ENCODE measurements around the gene ACP1.

Gene ACP1

DNA sequence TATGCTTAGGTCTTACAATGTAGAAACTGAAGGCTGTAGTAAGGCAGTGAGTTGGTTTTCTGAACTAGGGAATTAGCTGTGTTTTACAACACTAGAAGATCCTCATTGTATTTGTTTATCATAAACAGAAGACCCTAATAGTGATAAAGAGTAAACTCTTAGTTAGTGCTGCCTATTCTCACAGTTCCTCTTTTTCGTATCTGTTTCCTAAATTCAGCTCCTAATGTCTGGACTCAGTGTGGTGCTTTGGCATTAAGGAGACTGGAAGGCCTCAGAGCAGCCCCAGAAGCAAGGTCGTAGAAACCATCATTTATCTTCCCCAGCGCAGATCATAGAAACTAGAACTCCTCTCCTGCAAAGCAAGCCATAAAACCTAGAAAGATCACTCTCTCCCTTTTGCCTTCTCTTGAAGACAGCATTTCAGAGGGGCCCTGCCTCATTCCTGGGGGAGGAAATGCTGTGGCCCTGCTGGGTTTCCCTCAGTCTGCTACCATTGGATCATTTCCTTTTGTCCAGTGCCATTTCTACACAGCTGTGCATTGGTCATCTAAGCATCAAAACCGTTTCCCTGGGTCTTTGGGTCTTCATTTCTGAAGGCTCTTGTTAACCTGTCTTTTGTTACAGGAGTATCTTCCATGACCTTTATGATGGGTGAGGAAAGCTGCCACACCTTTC lies 4.7 kb downstream of the ACP1 start:
- H3K9me3 ChIP-seq (ENCODE audit: control insufficient read depth, insufficient read depth, low read length), result no peaks in the 10 kb centered on the region
- no peak overlapping the region for H3K9ac ChIP-seq (ENCODE audit: low read depth, low read length)
- no peak overlapping the region for H3K4me3 ChIP-seq (ENCODE audit: low read depth, low read length)
- H3K27me3 ChIP-seq (ENCODE audit: control insufficient read depth, insufficient read depth, low read length), result no peaks in the 10 kb centered on the region
- no peak overlapping the region for H3K27ac ChIP-seq (ENCODE audit: low read depth, low read length)
- H3K4me1 ChIP-seq (ENCODE audit: control insufficient read depth, insufficient read depth, low read length), result peaks cover 22% of the 10 kb centered on the region
- H3K36me3 ChIP-seq (ENCODE audit: control insufficient read depth, insufficient read depth, low read length), result peaks cover 34% of the 10 kb centered on the region

DNA sequence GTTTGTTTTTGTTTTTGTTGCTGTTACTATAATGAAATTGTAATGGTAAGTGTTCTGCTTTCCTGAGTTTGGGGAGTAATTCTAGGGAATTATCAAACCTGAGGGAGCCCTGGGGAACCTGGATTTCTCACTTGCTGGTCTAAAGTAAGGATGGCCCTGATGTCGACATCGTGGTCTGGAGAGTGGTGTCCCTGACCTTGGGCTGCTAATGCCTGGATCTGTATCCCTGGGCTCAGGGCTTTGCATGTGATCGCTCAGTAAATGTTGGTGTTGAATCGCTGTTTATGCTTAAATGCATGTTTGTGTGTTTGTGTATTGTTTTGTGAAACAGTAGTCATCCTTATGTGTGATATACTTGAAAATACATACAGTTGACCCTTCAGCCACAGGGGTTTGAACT lies 6.1 kb downstream of the ACP1 start:
- Histone ChIP-seq H3K27ac (ENCODE audit: low read depth, low read length) (no peak overlapping the region), H3K36me3 (ENCODE audit: control insufficient read depth, insufficient read depth, low read length) (peaks cover 48% of the 10 kb centered on the region), H3K4me1 (ENCODE audit: control insufficient read depth, insufficient read depth, low read length) (peaks cover 19% of the 10 kb centered on the region; the same call in 1 of the 2 replicates), H3K27me3 (ENCODE audit: control insufficient read depth, insufficient read depth, low read length) (no peaks in the 10 kb centered on the region), H3K9me3 (ENCODE audit: control insufficient read depth, insufficient read depth, low read length) (no peaks in the 10 kb centered on the region), H3K9ac (ENCODE audit: low read depth, low read length) (no peak overlapping the region), H3K4me3 (ENCODE audit: low read depth, low read length) (no peak overlapping the region)

- Histone ChIP-seq H3K27ac (ENCODE audit: low read depth, low read length) (no peak overlapping the region), H3K9me3 (ENCODE audit: control insufficient read depth, insufficient read depth, low read length) (no peaks in the 10 kb centered on the region), H3K4me3 (ENCODE audit: low read depth, low read length) (no peak overlapping the region), H3K9ac (ENCODE audit: low read depth, low read length) (no peak overlapping the region), H3K36me3 (ENCODE audit: control insufficient read depth, insufficient read depth, low read length) (peaks cover 54% of the 10 kb centered on the region), H3K4me1 (ENCODE audit: control insufficient read depth, insufficient read depth, low read length) (peaks cover 11% of the 10 kb centered on the region; the same call in 1 of the 2 replicates), H3K27me3 (ENCODE audit: control insufficient read depth, insufficient read depth, low read length) (no peaks in the 10 kb centered on the region)
Observed at GRCh38 chr2:271917-272316, 7.2 kb downstream of the ACP1 start.

GRCh38 chr2:273333-273732 lies 8.6 kb downstream of the ACP1 start:
- Histone ChIP-seq H3K27ac (ENCODE audit: low read depth, low read length) (no peak overlapping the region), H3K36me3 (ENCODE audit: control insufficient read depth, insufficient read depth, low read length) (peaks cover 68% of the 10 kb centered on the region), H3K4me3 (ENCODE audit: low read depth, low read length) (no peak overlapping the region), H3K9ac (ENCODE audit: low read depth, low read length) (no peak overlapping the region), H3K9me3 (ENCODE audit: control insufficient read depth, insufficient read depth, low read length) (no peaks in the 10 kb centered on the region), H3K27me3 (ENCODE audit: control insufficient read depth, insufficient read depth, low read length) (no peaks in the 10 kb centered on the region), H3K4me1 (ENCODE audit: control insufficient read depth, insufficient read depth, low read length) (no peaks in the 10 kb centered on the region)

DNA sequence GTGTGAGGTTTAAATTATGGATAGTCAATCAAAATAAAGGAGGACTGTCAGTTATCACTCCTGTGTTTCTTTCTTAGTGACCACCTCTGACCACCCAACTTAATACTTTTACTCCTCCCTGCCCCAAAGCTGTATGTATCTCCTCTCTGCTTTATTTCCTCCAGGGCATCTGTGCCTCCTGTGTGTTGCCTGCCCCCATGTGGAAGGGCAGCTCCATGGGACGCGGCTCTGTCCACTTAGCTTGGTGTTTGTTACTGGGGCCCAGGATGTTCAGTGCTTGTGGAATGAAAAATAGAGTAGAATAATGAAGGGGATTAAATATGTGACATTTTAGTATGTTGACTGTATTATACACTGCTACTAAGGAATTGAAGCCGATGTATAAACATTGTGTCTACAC lies 9.8 kb downstream of the ACP1 start:
- H3K36me3 ChIP-seq (ENCODE audit: control insufficient read depth, insufficient read depth, low read length), result peaks cover 80% of the 10 kb centered on the region

GRCh38 chr2:275466-275865 lies 10.7 kb downstream of the ACP1 start:
- H3K9ac ChIP-seq (ENCODE audit: low read depth, low read length), result no peak overlapping the region
- no peaks in the 10 kb centered on the region for H3K27me3 ChIP-seq (ENCODE audit: control insufficient read depth, insufficient read depth, low read length)
- H3K36me3 ChIP-seq (ENCODE audit: control insufficient read depth, insufficient read depth, low read length), result peaks cover 85% of the 10 kb centered on the region
- H3K4me1 ChIP-seq (ENCODE audit: control insufficient read depth, insufficient read depth, low read length), result no peaks in the 10 kb centered on the region
- no peaks in the 10 kb centered on the region for H3K9me3 ChIP-seq (ENCODE audit: control insufficient read depth, insufficient read depth, low read length)
- H3K4me3 ChIP-seq (ENCODE audit: low read depth, low read length), result no peak overlapping the region
- H3K27ac ChIP-seq (ENCODE audit: low read depth, low read length), result no peak overlapping the region

More for the DNA sequence above, 9.8 kb downstream of the ACP1 start:
- Histone ChIP-seq H3K4me3 (ENCODE audit: low read depth, low read length) (no peak overlapping the region), H3K27ac (ENCODE audit: low read depth, low read length) (no peak overlapping the region), H3K9me3 (ENCODE audit: control insufficient read depth, insufficient read depth, low read length) (no peaks in the 10 kb centered on the region), H3K9ac (ENCODE audit: low read depth, low read length) (no peak overlapping the region), H3K4me1 (ENCODE audit: control insufficient read depth, insufficient read depth, low read length) (no peaks in the 10 kb centered on the region), H3K27me3 (ENCODE audit: control insufficient read depth, insufficient read depth, low read length) (no peaks in the 10 kb centered on the region)

DNA sequence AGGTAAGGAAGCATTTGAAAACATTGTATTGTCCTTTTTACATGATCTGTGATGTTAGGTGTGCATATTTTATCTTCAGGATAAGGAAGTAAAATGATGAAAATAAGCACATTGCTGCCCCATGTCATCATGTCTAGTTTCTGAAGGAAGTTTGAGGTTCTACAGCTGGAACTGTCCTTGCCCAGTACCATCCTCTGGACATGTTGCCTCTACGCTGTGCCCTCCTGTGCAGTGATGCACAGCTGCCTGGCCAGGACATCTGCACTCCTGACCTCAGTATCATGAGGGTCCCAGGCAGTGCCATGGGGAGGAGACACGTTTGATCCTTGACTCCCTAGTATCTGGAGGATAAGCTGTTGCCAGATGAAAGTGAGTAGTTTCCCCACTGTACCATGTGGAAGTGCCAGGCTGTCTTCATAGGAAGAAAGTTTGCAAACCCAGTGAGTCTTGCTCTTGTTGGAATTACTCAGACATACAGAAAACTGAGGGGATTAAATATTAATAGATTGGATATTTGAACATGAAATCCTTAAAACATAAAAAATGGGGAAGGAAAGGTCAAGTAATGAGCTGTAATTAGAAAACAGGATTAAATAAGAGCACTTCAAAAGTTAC lies 13.7 kb downstream of the ACP1 start:
- Histone ChIP-seq H3K27me3 (ENCODE audit: control insufficient read depth, insufficient read depth, low read length) (no peaks in the 10 kb centered on the region), H3K27ac (ENCODE audit: low read depth, low read length) (no peak overlapping the region), H3K9ac (ENCODE audit: low read depth, low read length) (no peak overlapping the region), H3K9me3 (ENCODE audit: control insufficient read depth, insufficient read depth, low read length) (no peaks in the 10 kb centered on the region), H3K36me3 (ENCODE audit: control insufficient read depth, insufficient read depth, low read length) (peaks cover 91% of the 10 kb centered on the region), H3K4me1 (ENCODE audit: control insufficient read depth, insufficient read depth, low read length) (peaks cover 6% of the 10 kb centered on the region), H3K4me3 (ENCODE audit: low read depth, low read length) (no peak overlapping the region)

GRCh38 chr2:278927-279320 lies 14.2 kb downstream of the ACP1 start:
- peaks cover 11% of the 10 kb centered on the region for H3K4me1 ChIP-seq (ENCODE audit: control insufficient read depth, insufficient read depth, low read length)
- H3K27me3 ChIP-seq (ENCODE audit: control insufficient read depth, insufficient read depth, low read length), result no peaks in the 10 kb centered on the region
- H3K4me3 ChIP-seq (ENCODE audit: low read depth, low read length), result no peak overlapping the region
- no peaks in the 10 kb centered on the region for H3K9me3 ChIP-seq (ENCODE audit: control insufficient read depth, insufficient read depth, low read length)
- peaks cover 87% of the 10 kb centered on the region for H3K36me3 ChIP-seq (ENCODE audit: control insufficient read depth, insufficient read depth, low read length)
- H3K9ac ChIP-seq (ENCODE audit: low read depth, low read length), result no peak overlapping the region
- no peak overlapping the region for H3K27ac ChIP-seq (ENCODE audit: low read depth, low read length)

- H3K27ac ChIP-seq (ENCODE audit: low read depth, low read length), result no peak overlapping the region
- peaks cover 15% of the 10 kb centered on the region for H3K4me1 ChIP-seq (ENCODE audit: control insufficient read depth, insufficient read depth, low read length)
- no peak overlapping the region for H3K9ac ChIP-seq (ENCODE audit: low read depth, low read length)
- peaks cover 82% of the 10 kb centered on the region for H3K36me3 ChIP-seq (ENCODE audit: control insufficient read depth, insufficient read depth, low read length)
- no peaks in the 10 kb centered on the region for H3K27me3 ChIP-seq (ENCODE audit: control insufficient read depth, insufficient read depth, low read length)
- no peaks in the 10 kb centered on the region for H3K9me3 ChIP-seq (ENCODE audit: control insufficient read depth, insufficient read depth, low read length)
- no peak overlapping the region for H3K4me3 ChIP-seq (ENCODE audit: low read depth, low read length)
Observed at GRCh38 chr2:279366-279765, 14.6 kb downstream of the ACP1 start.

GRCh38 chr2:279956-280649 lies 15.4 kb downstream of the ACP1 start:
- H3K27me3 ChIP-seq (ENCODE audit: control insufficient read depth, insufficient read depth, low read length), result peaks cover 4% of the 10 kb centered on the region; the same call in 1 of the 2 replicates
- no peaks in the 10 kb centered on the region for H3K9me3 ChIP-seq (ENCODE audit: control insufficient read depth, insufficient read depth, low read length)
- H3K4me3 ChIP-seq (ENCODE audit: low read depth, low read length), result no peak overlapping the region
- peaks cover 75% of the 10 kb centered on the region for H3K36me3 ChIP-seq (ENCODE audit: control insufficient read depth, insufficient read depth, low read length)
- no peak overlapping the region for H3K27ac ChIP-seq (ENCODE audit: low read depth, low read length)
- H3K4me1 ChIP-seq (ENCODE audit: control insufficient read depth, insufficient read depth, low read length), result peaks cover 23% of the 10 kb centered on the region
- no peak overlapping the region for H3K9ac ChIP-seq (ENCODE audit: low read depth, low read length)

DNA sequence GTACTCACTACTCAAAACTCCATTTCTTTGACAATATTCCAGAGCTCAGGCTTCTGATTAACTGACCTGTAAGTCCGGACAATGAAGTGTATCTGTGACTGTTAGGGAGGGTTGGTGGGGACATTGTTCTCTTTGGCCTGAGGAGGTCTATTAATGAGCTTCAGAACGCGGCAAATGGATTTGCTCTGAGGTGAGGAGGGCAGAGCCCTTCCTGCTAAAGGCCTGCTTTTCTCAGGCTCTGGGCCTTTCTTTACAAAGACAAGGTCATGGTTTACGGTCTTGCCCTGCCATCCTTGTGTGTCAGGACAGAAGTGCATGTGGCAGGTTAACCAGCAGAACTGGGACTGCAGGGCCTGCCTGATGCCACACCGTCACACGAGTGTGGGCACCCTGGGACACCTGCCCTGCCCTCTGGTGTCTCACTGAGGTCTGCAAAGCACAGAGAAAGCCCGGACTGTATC lies 15.9 kb downstream of the ACP1 start:
- Histone ChIP-seq H3K27ac (ENCODE audit: low read depth, low read length) (no peak overlapping the region), H3K4me3 (ENCODE audit: low read depth, low read length) (no peak overlapping the region), H3K4me1 (ENCODE audit: control insufficient read depth, insufficient read depth, low read length) (peaks cover 28% of the 10 kb centered on the region), H3K9me3 (ENCODE audit: control insufficient read depth, insufficient read depth, low read length) (no peaks in the 10 kb centered on the region), H3K9ac (ENCODE audit: low read depth, low read length) (no peak overlapping the region), H3K27me3 (ENCODE audit: control insufficient read depth, insufficient read depth, low read length) (peaks cover 10% of the 10 kb centered on the region), H3K36me3 (ENCODE audit: control insufficient read depth, insufficient read depth, low read length) (peaks cover 69% of the 10 kb centered on the region)
